RKO (cell line): Measurements from ENCODE around the gene IL12RB1.
A peak's percentile ranks its signal among the peaks of the same experiment; 100 is the strongest.
"Not testable (repeated sequence)": the region's sequence is repeated elsewhere in the genome, so short reads cannot be mapped to it uniquely, and the experiment has no call there.

Source experiments
- DNase-seq: peaks from one replicate; pipeline ENCODE4 v3.0.0-alpha.2; 2016; ENCODE audit warnings: low spot score

The IL12RB1 gene

DNA sequence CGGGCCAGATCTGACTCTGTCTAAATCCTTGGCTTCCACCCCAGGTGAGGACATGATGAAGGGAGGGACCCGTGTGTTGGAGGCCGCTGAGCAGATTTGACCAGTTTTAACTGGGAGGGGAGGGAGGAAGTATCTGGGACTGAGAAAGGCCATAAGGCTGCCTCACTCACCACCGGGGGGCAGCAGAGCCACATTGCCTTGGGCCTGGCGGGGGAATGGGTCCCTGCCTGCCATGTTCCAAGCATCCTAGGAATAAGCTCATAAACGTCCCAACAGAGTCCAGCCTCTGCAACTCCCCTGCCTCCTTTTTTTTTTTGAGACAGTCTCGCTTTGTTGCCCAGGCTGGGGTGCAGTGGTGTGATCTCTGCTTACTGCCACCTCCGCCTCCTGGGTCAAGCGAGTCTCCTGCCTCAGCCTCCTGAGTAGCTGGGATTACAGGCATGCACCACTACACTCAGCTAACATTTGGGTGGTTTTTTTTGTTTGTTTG lies 26.3 kb upstream of the IL12RB1 start:
- peak; percentile 82 for DNase-seq

- no peak for DNase-seq
Observed at GRCh38 chr19:18110609-18111232, 24.0 kb upstream of the IL12RB1 start.

- DNase-seq = peak; percentile 38
Observed at GRCh38 chr19:18109733-18110608, 23.2 kb upstream of the IL12RB1 start.

GRCh38 chr19:18109341-18109732 lies 22.6 kb upstream of the IL12RB1 start:
- DNase-seq = no peak

DNA sequence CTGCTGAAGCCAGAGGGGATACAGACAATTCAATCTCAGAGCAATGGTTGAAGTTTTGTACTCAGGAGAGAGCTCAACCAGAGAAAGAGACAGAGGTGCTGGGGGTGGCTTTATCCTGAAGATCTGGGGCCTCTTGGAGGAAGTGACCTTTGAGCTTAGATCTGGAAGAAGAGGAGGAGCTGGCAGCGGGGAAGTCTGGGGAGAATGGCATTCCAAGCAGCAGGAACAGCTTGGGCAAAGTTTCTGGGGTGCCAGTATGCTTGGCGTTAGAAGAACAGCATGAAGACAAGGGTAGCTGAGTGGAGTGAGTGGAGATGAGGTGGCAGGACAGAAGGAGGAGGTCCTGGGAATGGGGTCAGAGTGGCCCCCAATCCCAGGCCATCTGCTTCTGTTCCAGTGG lies 22.2 kb upstream of the IL12RB1 start:
- DNase-seq = no peak

- no peak for DNase-seq
Observed at GRCh38 chr19:18107235-18107634, 20.5 kb upstream of the IL12RB1 start.

GRCh38 chr19:18105259-18105658 lies 18.5 kb upstream of the IL12RB1 start:
- DNase-seq = not testable (repeated sequence)

DNA sequence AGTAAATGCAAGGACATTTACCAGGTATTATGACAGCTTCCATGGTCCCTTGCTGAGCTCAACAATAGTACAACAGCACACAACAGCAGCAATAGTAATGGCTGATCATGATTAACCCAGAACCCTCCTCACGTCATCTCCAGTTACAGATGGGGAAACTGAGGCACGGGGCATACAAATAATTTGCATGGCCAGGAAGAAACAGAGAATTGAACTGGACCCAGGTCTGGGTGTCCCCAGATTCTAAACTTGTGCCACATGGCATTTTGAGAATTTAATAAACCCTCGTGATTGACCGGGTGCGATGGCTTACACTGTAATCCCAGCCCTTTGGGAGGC lies 18.0 kb upstream of the IL12RB1 start:
- DNase-seq = no peak

GRCh38 chr19:18102916-18103542 lies 16.3 kb upstream of the IL12RB1 start:
- DNase-seq = no peak

GRCh38 chr19:18101268-18101667 lies 14.5 kb upstream of the IL12RB1 start:
- no peak for DNase-seq

- no peak for DNase-seq
Observed at GRCh38 chr19:18100710-18101109, 14.0 kb upstream of the IL12RB1 start.

- DNase-seq = no peak
Observed at GRCh38 chr19:18099623-18099995, 12.9 kb upstream of the IL12RB1 start.

DNA sequence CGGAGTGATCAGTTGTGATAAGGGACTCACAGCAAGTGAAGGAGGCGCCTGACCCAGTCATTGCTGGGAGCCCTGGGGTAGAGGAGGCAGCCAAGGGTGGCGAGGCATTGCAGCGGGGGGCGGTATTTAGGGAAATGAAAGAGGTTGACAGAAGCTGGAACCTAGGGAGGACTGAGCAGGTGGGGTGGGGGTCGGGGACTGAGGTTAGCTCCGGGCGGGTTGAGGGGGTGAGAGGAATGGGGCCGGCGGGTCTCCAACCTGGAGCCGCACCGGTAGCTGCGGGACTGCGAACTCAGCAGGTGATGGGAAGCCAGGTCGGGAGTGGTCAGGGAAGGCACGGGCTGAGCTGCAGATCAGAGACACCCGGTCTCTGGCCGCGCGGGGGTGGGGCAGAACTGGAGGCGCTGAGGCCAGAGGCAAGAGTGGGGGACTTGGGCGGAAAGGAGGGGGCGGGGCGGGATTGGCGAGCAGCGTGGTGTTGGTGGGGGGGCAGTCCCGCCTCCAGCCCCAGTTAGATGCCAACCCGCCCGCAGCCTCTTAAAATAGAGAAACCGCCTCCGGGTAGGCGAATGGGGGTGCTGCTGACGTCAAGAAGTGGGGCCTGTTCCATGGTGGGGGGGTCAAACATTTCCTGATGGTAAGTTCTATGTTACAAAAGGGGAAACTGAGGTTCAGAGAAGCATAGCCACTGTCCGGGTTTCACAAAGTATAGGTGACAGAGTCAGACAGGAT lies 12.3 kb upstream of the IL12RB1 start:
- DNase-seq = no peak

GRCh38 chr19:18097993-18098890 lies 11.5 kb upstream of the IL12RB1 start:
- no peak for DNase-seq

DNA sequence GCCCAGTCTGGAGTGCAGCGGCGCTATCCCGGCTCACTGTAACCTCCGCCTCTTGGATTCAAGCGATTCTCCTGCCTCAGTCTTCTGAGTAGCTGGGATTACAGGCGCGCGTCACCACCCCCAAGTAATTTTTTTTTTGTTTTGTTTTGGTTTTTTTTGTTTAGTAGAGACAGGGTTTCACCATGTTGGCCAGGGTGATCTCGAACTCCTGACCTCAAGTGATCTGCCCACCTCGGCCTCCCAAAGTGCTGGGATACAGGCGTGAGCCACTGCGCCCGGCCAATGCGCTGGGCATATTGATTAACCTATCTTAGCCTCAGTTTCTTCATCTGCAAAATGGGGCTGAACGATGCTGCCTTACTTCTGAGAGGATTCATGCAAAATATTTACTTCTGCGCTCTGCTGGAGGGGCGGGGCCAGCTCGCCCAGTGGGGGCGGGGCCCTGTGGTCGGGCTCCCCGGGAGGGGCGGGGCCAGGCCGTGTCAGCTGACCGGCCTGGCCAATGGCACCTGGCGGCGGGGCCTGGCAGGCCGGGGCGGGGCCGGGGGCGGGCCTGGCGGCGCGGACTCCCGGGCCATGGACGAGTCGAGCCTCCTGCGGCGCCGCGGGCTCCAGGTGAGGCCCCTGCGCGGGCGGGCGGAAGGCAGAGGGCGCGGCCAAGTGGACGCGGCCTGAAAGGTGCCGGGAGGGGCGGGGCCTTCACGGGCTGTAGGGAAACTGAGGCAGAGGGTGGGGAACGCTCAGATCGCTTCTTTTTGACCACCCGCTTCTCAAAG lies 10.7 kb upstream of the IL12RB1 start, which contains the start of gene MAST3:
MAST3 (plus strand) TSS at position 562 of the 776 bp plus-strand sequence; CDS start at position 577, 15 bp downstream.
- DNase-seq = peak; percentile 89

DNA sequence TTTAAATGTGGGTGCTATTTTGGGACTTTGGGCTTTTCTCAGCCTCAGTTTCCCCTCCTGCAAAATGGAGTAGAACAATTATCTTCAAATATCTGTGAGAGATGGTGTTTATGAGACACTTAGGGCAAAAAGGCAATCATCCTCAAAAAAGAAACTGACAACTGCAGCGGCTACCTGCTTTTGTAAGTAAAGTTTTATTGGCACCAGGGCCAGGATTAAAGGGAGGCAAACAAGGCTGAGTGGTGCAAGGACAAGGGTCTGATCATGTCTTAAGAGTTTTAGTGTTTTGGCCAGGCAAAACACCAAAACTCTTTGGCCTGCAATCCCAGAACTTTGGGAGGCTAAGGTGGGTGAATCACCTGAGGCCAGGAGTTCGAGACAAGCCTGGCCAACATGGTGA lies 9.5 kb upstream of the IL12RB1 start:
- DNase-seq = no peak

- peak; percentile 61 for DNase-seq
Observed at GRCh38 chr19:18093439-18094161, 6.9 kb upstream of the IL12RB1 start.

GRCh38 chr19:18091217-18091608 lies 4.5 kb upstream of the IL12RB1 start:
- no peak for DNase-seq

GRCh38 chr19:18090545-18091216 lies 3.9 kb upstream of the IL12RB1 start:
- no peak for DNase-seq
